Neural progenitor cell (in vitro differentiated cells): ENCODE results near the gene ZNF598.

Experiments used
- CTCF ChIP-seq: fragments of 200-600 bp; sonication (generic); IDR thresholded peaks from 2 replicates; pipeline ENCODE4 v1.5.1; 2017; ENCODE audit warnings: antibody characterized with exemption, mild to moderate bottlenecking
- EZH2phosphoT487 ChIP-seq: fragments of 200-600 bp; sonication (generic); IDR thresholded peaks from 2 replicates; pipeline ENCODE4 v1.6.1; 2017; ENCODE audit warnings: antibody characterized with exemption

GRCh38 chr16:1982013-1982433, 27.6 kb downstream of the ZNF598 start:
- TF ChIP-seq CTCF (no peak), EZH2phosphoT487 (no peak)
